HL-60/S4 (cell line): ENCODE results near the gene KHDRBS2.

Source experiments
- in situ Hi-C: fragments of 300-500 bp; cut with MboI; formaldehyde crosslinking; loops from 2 replicates; pipeline ENCODE4 v1.14.3; 2022; ENCODE audit warnings: low sequenced_read_pairs

Gene KHDRBS2

DNA sequence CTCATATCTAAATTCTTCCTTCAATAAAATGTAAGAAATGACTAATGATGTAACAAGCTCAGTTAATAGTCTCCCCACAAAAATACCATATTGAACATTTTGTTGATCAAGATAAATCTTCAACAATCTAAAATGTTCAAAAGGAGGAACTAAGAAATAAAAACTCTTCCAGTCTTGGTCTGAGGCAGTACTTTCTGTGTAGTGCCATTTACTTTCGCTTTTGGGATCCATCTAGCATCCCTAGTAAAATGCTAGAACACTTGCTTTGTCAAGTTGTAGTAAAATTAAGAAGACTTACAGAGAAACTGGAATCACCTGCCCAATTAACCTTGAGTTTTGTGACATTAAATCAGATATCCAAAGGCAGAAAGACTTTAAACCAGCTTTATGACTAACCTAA is 246.4 kb downstream of the KHDRBS2 start:
- in situ Hi-C loops, result no loop called here

GRCh38 chr6:62037445-62037844 is 248.6 kb downstream of the KHDRBS2 start:
- in situ Hi-C loops, result no loop called here

DNA sequence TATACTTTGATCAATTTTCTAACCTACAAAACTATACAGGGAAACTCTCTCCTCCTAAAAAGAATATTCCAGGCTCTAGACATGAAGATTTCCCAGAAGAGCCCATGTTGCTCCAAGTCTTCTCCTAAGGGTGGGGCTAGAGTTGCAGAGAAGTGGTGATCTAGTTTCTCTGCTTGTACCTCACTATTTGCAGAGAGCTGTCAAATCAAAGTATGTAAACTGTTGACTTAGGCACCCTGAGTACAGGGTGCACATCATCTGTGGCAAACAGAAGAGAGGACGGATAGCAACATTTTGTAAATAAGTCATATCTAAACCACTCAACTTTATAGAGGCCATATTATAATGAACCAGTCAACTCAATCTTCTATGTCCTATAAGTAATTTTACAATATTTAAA is 250.1 kb downstream of the KHDRBS2 start:
- in situ Hi-C loops, result no loop called here

- in situ Hi-C loops, result no loop called here
Measured at GRCh38 chr6:62013719-62014118, 272.3 kb downstream of the KHDRBS2 start.

- in situ Hi-C loops, result no loop called here
Measured at GRCh38 chr6:62009445-62009844, 276.6 kb downstream of the KHDRBS2 start.

- in situ Hi-C loops, result no loop called here
Measured at GRCh38 chr6:61989616-61990015, 296.4 kb downstream of the KHDRBS2 start.

DNA sequence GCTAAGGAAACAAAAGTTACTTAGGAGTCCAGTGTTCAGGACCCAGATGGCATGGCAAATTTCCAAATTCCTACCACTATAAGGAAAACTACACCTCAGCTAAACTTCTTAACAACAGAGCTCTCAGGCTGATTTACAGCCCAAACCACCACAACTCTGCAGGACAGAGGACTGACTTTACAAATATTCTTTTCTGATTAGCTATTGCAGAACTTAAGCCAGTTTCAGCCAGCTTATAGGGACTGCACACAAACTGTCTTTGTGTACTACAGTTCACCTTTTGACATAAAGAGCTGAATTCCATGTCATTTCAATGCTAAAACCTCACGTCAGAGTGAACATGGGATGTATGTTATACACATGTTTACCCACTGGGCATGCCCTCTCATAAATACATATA is 305.4 kb downstream of the KHDRBS2 start:
- in situ Hi-C loops, result no loop called here

GRCh38 chr6:61977947-61978346 is 308.1 kb downstream of the KHDRBS2 start:
- in situ Hi-C loops, result no loop called here

- in situ Hi-C loops, result no loop called here
Measured at GRCh38 chr6:61977099-61977498, 308.9 kb downstream of the KHDRBS2 start.

DNA sequence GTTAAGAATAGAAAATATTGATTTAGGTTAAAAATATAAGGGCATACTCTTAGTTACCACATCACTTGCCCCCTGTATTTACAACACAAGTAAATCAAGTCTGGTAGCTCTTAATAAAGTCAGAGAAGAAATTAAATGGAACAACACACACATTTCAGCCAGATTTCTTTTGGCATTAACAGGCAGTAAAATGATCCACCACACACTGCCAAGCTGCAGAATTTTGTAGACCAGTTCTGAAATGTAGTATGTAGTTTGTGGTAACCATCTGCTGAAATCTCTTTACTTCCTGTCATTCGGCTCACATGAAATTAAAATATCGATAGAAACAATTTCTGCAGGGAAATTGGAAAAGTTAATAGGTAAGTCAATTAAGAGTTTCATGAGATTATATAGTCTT is 326.8 kb downstream of the KHDRBS2 start:
- in situ Hi-C loops, result no loop called here

GRCh38 chr6:61953851-61954250 is 332.2 kb downstream of the KHDRBS2 start:
- in situ Hi-C loops, result no loop called here

- in situ Hi-C loops, result no loop called here
Measured at GRCh38 chr6:61951586-61951985, 334.4 kb downstream of the KHDRBS2 start.

GRCh38 chr6:61950811-61951210 is 335.2 kb downstream of the KHDRBS2 start:
- in situ Hi-C loops, result no loop called here

DNA sequence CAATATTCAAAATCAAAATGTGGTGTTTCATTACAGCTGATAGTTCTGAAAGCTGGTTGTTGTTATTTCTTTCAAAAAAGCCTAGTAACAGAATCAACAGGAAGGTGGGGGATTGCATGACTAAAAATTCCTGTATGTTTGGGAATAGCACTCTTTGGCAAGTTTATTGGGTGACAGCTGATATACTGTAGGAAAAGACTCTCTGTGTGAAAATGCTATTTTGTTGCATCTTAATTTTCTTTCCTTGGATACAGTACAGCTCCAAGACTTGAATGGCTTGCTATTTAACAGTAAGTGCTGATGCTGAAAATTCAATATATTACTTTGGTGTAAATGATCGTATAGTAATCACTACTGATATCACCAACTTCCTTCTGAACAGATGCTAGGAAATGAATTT is 336.1 kb downstream of the KHDRBS2 start:
- in situ Hi-C loops, result no loop called here

GRCh38 chr6:61949161-61949560 is 336.9 kb downstream of the KHDRBS2 start:
- in situ Hi-C loops, result no loop called here

GRCh38 chr6:61947311-61947947 is 338.6 kb downstream of the KHDRBS2 start:
- in situ Hi-C loops, result no loop called here

- in situ Hi-C loops, result no loop called here
Measured at GRCh38 chr6:61940919-61941318, 345.1 kb downstream of the KHDRBS2 start.

DNA sequence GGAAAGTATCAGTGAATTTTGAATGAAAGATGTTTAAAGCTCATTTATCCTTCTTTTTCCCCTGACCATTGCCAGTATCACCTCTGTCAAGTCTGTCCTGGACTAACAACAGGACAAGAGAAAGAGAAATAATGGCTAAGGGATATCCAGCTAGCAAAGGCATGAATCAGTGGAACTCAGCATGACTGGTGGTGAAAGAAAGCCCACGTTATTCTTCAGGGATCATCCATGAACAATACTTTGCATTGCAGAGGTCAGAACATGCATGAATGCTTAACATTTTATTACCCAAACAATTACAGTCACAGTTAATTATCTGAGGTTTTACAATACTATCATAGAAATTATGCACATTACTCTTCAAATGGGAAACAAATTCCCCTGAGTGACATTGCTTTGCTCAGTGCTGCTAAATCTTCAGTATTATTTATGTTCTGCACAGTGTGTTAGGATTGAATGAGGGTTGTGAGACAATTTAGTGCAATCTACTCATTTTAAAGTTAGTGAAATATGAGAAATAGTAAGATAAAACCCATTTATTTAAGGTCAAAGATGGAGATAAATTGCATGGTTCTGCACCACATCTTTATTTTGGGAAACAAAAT is 350.7 kb downstream of the KHDRBS2 start:
- in situ Hi-C loops, result no loop called here

- in situ Hi-C loops, result no loop called here
Measured at GRCh38 chr6:61909486-61909885, 376.5 kb downstream of the KHDRBS2 start.

DNA sequence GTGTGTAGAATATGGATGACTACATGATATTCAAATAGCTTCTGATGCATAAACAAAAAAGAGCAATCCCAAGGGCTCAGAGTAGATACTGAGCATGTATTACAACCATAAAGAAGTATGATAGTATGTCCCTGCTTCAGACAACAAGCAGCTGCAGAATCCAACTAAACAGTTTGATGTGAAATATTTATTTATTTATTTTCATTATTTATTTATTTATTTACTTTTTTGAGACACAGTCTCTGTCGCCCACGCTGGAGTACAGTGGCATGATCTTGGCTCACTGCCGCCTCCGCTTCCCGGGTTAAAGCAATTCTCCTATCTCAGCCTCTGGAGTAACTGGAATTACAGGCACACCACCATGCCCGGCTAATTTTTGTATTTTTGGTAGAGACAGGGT is 384.3 kb downstream of the KHDRBS2 start:
- in situ Hi-C loops, result no loop called here

GRCh38 chr6:61894536-61894935 is 391.5 kb downstream of the KHDRBS2 start:
- in situ Hi-C loops, result no loop called here

- in situ Hi-C loops, result no loop called here
Measured at GRCh38 chr6:61887423-61887822, 398.6 kb downstream of the KHDRBS2 start.
